A549 (cell line): ENCODE data around the gene SYNPR. TPM values are rescaled to one million over a fixed set of nuclear protein-coding genes. Genes with fewer than 3 reads are reported as not detected.

Experiments used
- ATAC-seq, 2 experiments: fragments of 200-7000 bp in 1 of 2; fragments of >200 bp in 1 of 2; cut with Nextera tagmentation in 1 of 2; cut with Tn5 transposase in 1 of 2; 3 replicates each; pipeline versions ENCODE4 v1.8.0 to v1.9.1; 2018 to 2020; ENCODE audit warnings: mild to moderate bottlenecking in 1 of 2, moderate library complexity in 1 of 2
- CTCF ChIA-PET: fragments of 300-600 bp; sonication (Branson Sonifier 250); formaldehyde crosslinking; extraction: SDS; loops from one replicate; lab custom pipeline; 2021; ENCODE audit warnings: antibody characterized with exemption, inconsistent platforms; lab: Yijun Ruan, JAX
- POLR2A ChIA-PET: fragments of 350-600 bp; formaldehyde crosslinking; extraction: SDS; loops from one replicate; lab custom pipeline; 2021; ENCODE audit warnings: antibody characterized with exemption, inconsistent platforms; lab: Yijun Ruan, JAX
- DNase-seq, 2 experiments: peaks; one replicate each; pipeline versions ENCODE4 v3.0.0 to v3.0.0-alpha.2; 2011 to 2016; ENCODE audit warnings: low read depth in 1 of 2, low spot score in 1 of 2
- FAIRE-seq: peaks from 2 replicates; lab custom pipeline; 2011; peaks lifted over from hg19 to GRCh38; lab: Jason Lieb, UNC
- H3K27ac ChIP-seq, 2 experiments: fragments of >200 bp; sonication (Bioruptor Twin); formaldehyde crosslinking; 3 replicates each; pipeline ENCODE4 v1.5.1; 2016 to 2017
- H3K4me1 ChIP-seq: fragments of >200 bp; sonication (Bioruptor Twin); formaldehyde crosslinking; 3 replicates; pipeline ENCODE4 v1.6.1; 2016
- H3K4me2 ChIP-seq: fragments of >200 bp; sonication (Bioruptor Twin); formaldehyde crosslinking; 3 replicates; pipeline ENCODE4 v1.6.1; 2016
- H3K4me3 ChIP-seq: fragments of >200 bp; sonication (Bioruptor Twin); formaldehyde crosslinking; 3 replicates; pipeline ENCODE4 v1.5.1; 2016
- H3K9me3 ChIP-seq: fragments of >200 bp; sonication (Bioruptor Twin); formaldehyde crosslinking; 3 replicates; pipeline ENCODE4 v1.6.1; 2016
- BHLHE40 ChIP-seq: IDR thresholded peaks from 2 replicates; pipeline ENCODE4 v1.6.1; 2012; ENCODE audit warnings: low read depth, low read length, inconsistent platforms
- CEBPB ChIP-seq, 2 experiments: fragments of >200 bp in 1 of 2; sonication (Bioruptor Twin) in 1 of 2; formaldehyde crosslinking in 1 of 2; IDR thresholded peaks; 2 replicates each; pipeline ENCODE4 v1.6.1; 2012 to 2016
- CHD4 ChIP-seq: fragments of 200-600 bp; sonication (generic); IDR thresholded peaks from 2 replicates; pipeline ENCODE4 v1.6.1; 2016; ENCODE audit warnings: antibody characterized with exemption, mild to moderate bottlenecking, borderline replicate concordance
- GATA3 ChIP-seq: IDR thresholded peaks from 2 replicates; pipeline ENCODE4 v1.6.1; 2012; ENCODE audit warnings: borderline replicate concordance
- HOXB13 ChIP-seq: fragments of 250-450 bp; sonication (Bioruptor Pico); IDR thresholded peaks from 2 replicates; pipeline ENCODE4 v1.5.0; 2020; ENCODE audit warnings: low read depth, mild to moderate bottlenecking, moderate library complexity
- HOXB5 ChIP-seq: fragments of 250-450 bp; sonication (Bioruptor Pico); IDR thresholded peaks from 2 replicates; pipeline ENCODE4 v1.5.0; 2020; ENCODE audit warnings: mild to moderate bottlenecking, moderate library complexity
- JUNB ChIP-seq: fragments of >200 bp; sonication (Bioruptor Twin); formaldehyde crosslinking; IDR thresholded peaks from 2 replicates; pipeline ENCODE4 v1.6.1; 2016
- KDM1A ChIP-seq: fragments of 200-600 bp; sonication (generic); IDR thresholded peaks from 2 replicates; pipeline ENCODE4 v1.6.1; 2016; ENCODE audit warnings: low read depth, mild to moderate bottlenecking
- NR3C1 ChIP-seq: fragments of >200 bp; sonication (Bioruptor Twin); formaldehyde crosslinking; IDR thresholded peaks from 3 replicates; pipeline ENCODE4 v1.6.1; 2017
- POLR2A ChIP-seq: IDR thresholded peaks from 2 replicates; pipeline ENCODE4 v1.6.1; 2012; ENCODE audit warnings: mild to moderate bottlenecking, low read length
- RARB ChIP-seq: fragments of 250-450 bp; sonication (Bioruptor Pico); IDR thresholded peaks from 2 replicates; pipeline ENCODE4 v1.8.0; 2021; ENCODE audit warnings: mild to moderate bottlenecking, moderate library complexity
- RCOR1 ChIP-seq: fragments of 150-350 bp; IDR thresholded peaks from 2 replicates; pipeline ENCODE4 v1.6.1; 2014; ENCODE audit warnings: antibody characterized with exemption, low read length, low read depth
- RFX5 ChIP-seq: fragments of 450-650 bp; IDR thresholded peaks from 2 replicates; pipeline ENCODE4 v1.7.1; 2014; ENCODE audit warnings: antibody characterized with exemption, mild to moderate bottlenecking, moderate library complexity
- RNF2 ChIP-seq: fragments of 200-600 bp; sonication (generic); IDR thresholded peaks from 2 replicates; pipeline ENCODE4 v1.6.1; 2016; ENCODE audit warnings: low read depth, mild to moderate bottlenecking, antibody characterized with exemption, moderate library complexity, borderline replicate concordance
- SREBF2 ChIP-seq: fragments of 450-650 bp; IDR thresholded peaks from 2 replicates; pipeline ENCODE4 v1.6.1; 2014; ENCODE audit warnings: mild to moderate bottlenecking, moderate library complexity
- TFCP2L1 ChIP-seq: fragments of 250-450 bp; sonication (Bioruptor Pico); IDR thresholded peaks from 2 replicates; pipeline ENCODE4 v1.5.0; 2021; ENCODE audit warnings: mild to moderate bottlenecking
- ZC3H11A ChIP-seq: fragments of 450-650 bp; IDR thresholded peaks from 2 replicates; pipeline ENCODE4 v1.6.1; 2014; ENCODE audit warnings: antibody characterized with exemption, mild to moderate bottlenecking
- ZFP36 ChIP-seq: fragments of 450-650 bp; IDR thresholded peaks from 2 replicates; pipeline ENCODE4 v1.6.1; 2014; ENCODE audit warnings: borderline replicate concordance; ENCODE audit not compliant: partially characterized antibody
- ZSCAN20 ChIP-seq: fragments of 250-450 bp; sonication (Bioruptor Pico); IDR thresholded peaks from 2 replicates; pipeline ENCODE4 v1.8.0; 2022; ENCODE audit warnings: mild to moderate bottlenecking, moderate library complexity
- WGBS: methylation state at CpG from one replicate; pipeline ENCODE4 v1.1.6; 2017; ENCODE audit errors: missing lambda C conversion rate; 5-methylcytosine and 5-hydroxymethylcytosine counted together
- polyA plus RNA-seq, 4 experiments: library from polyadenylated mRNA; depleted of rRNA in 3 of 4; stranded (reverse); fragments of >200 nt; fragmentation: RNase III in 1 of 4; extraction: RNeasy Plus Mini Kit Qiagen cat#74134 plus additional on column Dnase treatment in 1 of 4; gene quantifications; 2 replicates in 3 of 4; 3 replicates in 1 of 4; pipeline ENCODE4 v1.2.3, GENCODE V29; 2011 to 2017
- TF ChIP-seq, protein P1 (sequence below): fragments of >200 bp; sonication (Bioruptor Twin); formaldehyde crosslinking; IDR thresholded peaks from 3 replicates; pipeline ENCODE4 v1.5.1; 2016
- TF ChIP-seq, protein P2 (sequence below): fragments of 200-600 bp; sonication (generic); IDR thresholded peaks from 2 replicates; pipeline ENCODE4 v1.6.1; 2016; ENCODE audit warnings: antibody characterized with exemption, mild to moderate bottlenecking, moderate library complexity
- TF ChIP-seq, protein P3 (sequence below): IDR thresholded peaks from 2 replicates; pipeline ENCODE4 v1.6.1; 2012
- TF ChIP-seq, protein P4 (sequence below): fragments of 250-450 bp; sonication (Bioruptor Pico); IDR thresholded peaks from 2 replicates; pipeline ENCODE4 v1.5.0; 2020; ENCODE audit warnings: low read depth, mild to moderate bottlenecking, moderate library complexity
- TF ChIP-seq, protein P5 (sequence below): fragments of 450-650 bp; IDR thresholded peaks from 2 replicates; pipeline ENCODE4 v1.6.1; 2014; ENCODE audit warnings: antibody characterized with exemption
- TF ChIP-seq, protein P6 (sequence below): IDR thresholded peaks from 2 replicates; pipeline ENCODE4 v1.6.1; 2012

The SYNPR gene
- polyA plus RNA-seq, 2 of the 4 experiments (the other 2 are of a cell fraction) = not detected

DNA sequence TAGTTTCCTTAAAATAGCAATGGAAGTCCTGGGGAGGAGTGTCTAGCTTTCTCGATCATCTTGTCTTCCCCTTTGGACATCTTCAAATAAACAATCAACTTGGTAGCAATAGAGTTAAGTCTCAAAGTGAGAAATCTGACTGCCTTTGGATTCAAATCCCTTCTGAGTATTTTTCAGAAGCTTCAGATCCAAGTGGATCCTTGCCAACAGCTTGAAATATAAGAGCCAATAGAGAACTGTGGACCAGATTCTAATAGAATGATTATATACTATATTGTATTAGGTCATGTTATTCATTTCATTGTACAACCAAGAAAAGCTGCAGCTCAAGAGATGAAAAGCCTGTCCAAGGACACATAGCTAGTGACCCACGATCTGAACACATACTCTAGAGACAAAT, 60.2 kb downstream of the SYNPR start:
- DNase-seq = no peak
- H3K9me3 ChIP-seq = no peaks in the 10 kb centered on the region
- ChIA-PET CTCF (interaction anchor here (1.0 kb wide), 2 partner anchors 11 to 12 kb away, joined by 3 read pairs; no protein-coding TSS in a partner anchor), POLR2A (no interaction called here)
- no peak for ATAC-seq
- 0 out of 3 replicates have a peak, but pooled peaks cover 1% of the 10 kb centered on the region for H3K4me1 ChIP-seq
- TF ChIP-seq RARB (CRISPR knock-in tag) (no peak), GATA3 (no peak), HOXB5 (CRISPR knock-in tag) (no peak), RCOR1 (no peak), TFCP2L1 (no peak), BHLHE40 (no peak), KDM1A (no peak), ZSCAN20 (CRISPR knock-in tag) (no peak), NR3C1 (no peak), POLR2A (no peak), CHD4 (no peak), RFX5 (no peak), JUNB (no peak)
- TF ChIP-seq, protein P1, sequence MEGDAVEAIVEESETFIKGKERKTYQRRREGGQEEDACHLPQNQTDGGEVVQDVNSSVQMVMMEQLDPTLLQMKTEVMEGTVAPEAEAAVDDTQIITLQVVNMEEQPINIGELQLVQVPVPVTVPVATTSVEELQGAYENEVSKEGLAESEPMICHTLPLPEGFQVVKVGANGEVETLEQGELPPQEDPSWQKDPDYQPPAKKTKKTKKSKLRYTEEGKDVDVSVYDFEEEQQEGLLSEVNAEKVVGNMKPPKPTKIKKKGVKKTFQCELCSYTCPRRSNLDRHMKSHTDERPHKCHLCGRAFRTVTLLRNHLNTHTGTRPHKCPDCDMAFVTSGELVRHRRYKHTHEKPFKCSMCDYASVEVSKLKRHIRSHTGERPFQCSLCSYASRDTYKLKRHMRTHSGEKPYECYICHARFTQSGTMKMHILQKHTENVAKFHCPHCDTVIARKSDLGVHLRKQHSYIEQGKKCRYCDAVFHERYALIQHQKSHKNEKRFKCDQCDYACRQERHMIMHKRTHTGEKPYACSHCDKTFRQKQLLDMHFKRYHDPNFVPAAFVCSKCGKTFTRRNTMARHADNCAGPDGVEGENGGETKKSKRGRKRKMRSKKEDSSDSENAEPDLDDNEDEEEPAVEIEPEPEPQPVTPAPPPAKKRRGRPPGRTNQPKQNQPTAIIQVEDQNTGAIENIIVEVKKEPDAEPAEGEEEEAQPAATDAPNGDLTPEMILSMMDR = no peak
- TF ChIP-seq, protein P2, sequence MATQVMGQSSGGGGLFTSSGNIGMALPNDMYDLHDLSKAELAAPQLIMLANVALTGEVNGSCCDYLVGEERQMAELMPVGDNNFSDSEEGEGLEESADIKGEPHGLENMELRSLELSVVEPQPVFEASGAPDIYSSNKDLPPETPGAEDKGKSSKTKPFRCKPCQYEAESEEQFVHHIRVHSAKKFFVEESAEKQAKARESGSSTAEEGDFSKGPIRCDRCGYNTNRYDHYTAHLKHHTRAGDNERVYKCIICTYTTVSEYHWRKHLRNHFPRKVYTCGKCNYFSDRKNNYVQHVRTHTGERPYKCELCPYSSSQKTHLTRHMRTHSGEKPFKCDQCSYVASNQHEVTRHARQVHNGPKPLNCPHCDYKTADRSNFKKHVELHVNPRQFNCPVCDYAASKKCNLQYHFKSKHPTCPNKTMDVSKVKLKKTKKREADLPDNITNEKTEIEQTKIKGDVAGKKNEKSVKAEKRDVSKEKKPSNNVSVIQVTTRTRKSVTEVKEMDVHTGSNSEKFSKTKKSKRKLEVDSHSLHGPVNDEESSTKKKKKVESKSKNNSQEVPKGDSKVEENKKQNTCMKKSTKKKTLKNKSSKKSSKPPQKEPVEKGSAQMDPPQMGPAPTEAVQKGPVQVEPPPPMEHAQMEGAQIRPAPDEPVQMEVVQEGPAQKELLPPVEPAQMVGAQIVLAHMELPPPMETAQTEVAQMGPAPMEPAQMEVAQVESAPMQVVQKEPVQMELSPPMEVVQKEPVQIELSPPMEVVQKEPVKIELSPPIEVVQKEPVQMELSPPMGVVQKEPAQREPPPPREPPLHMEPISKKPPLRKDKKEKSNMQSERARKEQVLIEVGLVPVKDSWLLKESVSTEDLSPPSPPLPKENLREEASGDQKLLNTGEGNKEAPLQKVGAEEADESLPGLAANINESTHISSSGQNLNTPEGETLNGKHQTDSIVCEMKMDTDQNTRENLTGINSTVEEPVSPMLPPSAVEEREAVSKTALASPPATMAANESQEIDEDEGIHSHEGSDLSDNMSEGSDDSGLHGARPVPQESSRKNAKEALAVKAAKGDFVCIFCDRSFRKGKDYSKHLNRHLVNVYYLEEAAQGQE = no peak
- TF ChIP-seq, protein P3, sequence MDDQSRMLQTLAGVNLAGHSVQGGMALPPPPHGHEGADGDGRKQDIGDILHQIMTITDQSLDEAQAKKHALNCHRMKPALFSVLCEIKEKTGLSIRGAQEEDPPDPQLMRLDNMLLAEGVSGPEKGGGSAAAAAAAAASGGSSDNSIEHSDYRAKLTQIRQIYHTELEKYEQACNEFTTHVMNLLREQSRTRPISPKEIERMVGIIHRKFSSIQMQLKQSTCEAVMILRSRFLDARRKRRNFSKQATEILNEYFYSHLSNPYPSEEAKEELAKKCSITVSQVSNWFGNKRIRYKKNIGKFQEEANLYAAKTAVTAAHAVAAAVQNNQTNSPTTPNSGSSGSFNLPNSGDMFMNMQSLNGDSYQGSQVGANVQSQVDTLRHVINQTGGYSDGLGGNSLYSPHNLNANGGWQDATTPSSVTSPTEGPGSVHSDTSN = no peak
- TF ChIP-seq, protein P4, sequence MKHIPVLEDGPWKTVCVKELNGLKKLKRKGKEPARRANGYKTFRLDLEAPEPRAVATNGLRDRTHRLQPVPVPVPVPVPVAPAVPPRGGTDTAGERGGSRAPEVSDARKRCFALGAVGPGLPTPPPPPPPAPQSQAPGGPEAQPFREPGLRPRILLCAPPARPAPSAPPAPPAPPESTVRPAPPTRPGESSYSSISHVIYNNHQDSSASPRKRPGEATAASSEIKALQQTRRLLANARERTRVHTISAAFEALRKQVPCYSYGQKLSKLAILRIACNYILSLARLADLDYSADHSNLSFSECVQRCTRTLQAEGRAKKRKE (CRISPR knock-in tag) = no peak
- TF ChIP-seq, protein P5, sequence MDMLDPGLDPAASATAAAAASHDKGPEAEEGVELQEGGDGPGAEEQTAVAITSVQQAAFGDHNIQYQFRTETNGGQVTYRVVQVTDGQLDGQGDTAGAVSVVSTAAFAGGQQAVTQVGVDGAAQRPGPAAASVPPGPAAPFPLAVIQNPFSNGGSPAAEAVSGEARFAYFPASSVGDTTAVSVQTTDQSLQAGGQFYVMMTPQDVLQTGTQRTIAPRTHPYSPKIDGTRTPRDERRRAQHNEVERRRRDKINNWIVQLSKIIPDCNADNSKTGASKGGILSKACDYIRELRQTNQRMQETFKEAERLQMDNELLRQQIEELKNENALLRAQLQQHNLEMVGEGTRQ = no peak
- TF ChIP-seq, protein P6, sequence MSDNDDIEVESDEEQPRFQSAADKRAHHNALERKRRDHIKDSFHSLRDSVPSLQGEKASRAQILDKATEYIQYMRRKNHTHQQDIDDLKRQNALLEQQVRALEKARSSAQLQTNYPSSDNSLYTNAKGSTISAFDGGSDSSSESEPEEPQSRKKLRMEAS = no peak
- 3% methylated on average over 2 of the region's 2 CpGs for WGBS
- no peak for FAIRE-seq
- H3K4me3 ChIP-seq = no peak overlapping the region
- H3K27ac ChIP-seq = no peak overlapping the region
- H3K4me2 ChIP-seq = no peak overlapping the region

DNA sequence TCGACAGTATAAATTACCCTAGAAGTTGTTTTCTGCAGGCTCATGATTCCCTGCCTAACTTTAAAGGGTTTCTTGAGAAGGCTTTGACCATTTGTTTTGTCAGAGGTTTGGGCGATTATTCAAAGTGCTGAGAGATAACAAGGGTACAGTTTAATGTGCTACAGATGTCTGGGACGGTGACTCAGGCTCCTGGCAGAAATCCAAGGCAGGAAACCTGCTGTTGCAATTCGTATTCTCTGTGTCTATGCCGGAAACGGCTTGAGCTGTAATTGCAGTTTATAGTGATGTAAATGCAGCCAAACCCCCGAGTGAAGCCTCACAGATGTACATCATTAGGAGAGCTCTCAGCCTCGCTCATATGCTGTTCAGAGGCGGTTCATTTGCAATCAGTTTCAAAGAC, 65.6 kb downstream of the SYNPR start:
- FAIRE-seq (no peak), ATAC-seq (peak; percentile 57 to 90; a peak in 5 of 6 replicates), DNase-seq (peak in 1 of 2 experiments; percentile 40)
- H3K9me3 ChIP-seq = no peaks in the 10 kb centered on the region
- WGBS = 1% methylated on average over 7 of the region's 9 CpGs
- 0 out of 3 replicates have a peak, but pooled peaks cover 3% of the 10 kb centered on the region for H3K4me1 ChIP-seq
- H3K4me3 ChIP-seq = no peak overlapping the region
- peak overlapping the region; percentile 42 for H3K4me2 ChIP-seq
- CTCF ChIA-PET = interaction anchor here (0.7 to 2.2 kb wide), 5 partner anchors 13 to 721 kb away, joined by 3 to 10 read pairs (median 3); partner anchors contain the start of gene C3orf49
- TF ChIP-seq CEBPB (IDR thresholded peaks at IDR 0.05) (0 out of 4 replicates have a peak, but pooled peaks of 1 of the 2 experiments have one; percentile 14), SREBF2 (no peak), RNF2 (no peak), HOXB13 (no peak), ZFP36 (no peak), TFCP2L1 (no peak), ZC3H11A (no peak), JUNB (no peak)
- TF ChIP-seq, all 56 proteins: peak for 1
- H3K27ac ChIP-seq = no peak overlapping the region
- POLR2A ChIA-PET = no interaction called here
